Loucy (cell line): Measurements from ENCODE around the gene SH3PXD2A.

Experiments
- EZH2phosphoT487 ChIP-seq: fragments of 200-600 bp; IDR thresholded peaks from 2 replicates; pipeline ENCODE4 v1.6.1; 2018; ENCODE audit warnings: antibody characterized with exemption, mild to moderate bottlenecking, moderate library complexity, borderline replicate concordance
- TF ChIP-seq, protein P1 (sequence below): fragments of 200-600 bp; sonication (generic); conservative IDR thresholded peaks from 2 replicates; pipeline ENCODE4 v1.5.1; 2014; ENCODE audit warnings: mild to moderate bottlenecking, antibody characterized with exemption, low read length

DNA sequence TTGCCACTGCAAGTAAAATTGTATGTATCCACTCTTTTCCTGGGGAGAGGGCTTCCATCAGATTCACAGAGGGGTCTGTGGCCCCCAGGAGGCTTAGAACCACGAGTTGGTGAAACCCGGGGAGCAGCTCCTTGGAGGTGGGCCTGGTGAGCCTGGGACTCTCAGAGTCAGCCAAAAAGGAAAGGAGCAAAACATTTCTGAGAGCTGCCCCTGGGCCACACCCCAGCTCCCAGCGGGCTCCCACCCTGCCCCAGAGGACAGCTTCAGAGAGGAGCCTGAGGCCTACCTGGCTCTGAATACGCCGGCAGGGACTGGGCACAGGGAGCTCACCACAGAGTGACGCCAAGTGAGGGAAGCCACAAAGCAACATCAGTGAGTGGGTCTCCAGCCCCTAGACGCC lies 56.9 kb downstream of the SH3PXD2A start:
- TF ChIP-seq, protein P1, sequence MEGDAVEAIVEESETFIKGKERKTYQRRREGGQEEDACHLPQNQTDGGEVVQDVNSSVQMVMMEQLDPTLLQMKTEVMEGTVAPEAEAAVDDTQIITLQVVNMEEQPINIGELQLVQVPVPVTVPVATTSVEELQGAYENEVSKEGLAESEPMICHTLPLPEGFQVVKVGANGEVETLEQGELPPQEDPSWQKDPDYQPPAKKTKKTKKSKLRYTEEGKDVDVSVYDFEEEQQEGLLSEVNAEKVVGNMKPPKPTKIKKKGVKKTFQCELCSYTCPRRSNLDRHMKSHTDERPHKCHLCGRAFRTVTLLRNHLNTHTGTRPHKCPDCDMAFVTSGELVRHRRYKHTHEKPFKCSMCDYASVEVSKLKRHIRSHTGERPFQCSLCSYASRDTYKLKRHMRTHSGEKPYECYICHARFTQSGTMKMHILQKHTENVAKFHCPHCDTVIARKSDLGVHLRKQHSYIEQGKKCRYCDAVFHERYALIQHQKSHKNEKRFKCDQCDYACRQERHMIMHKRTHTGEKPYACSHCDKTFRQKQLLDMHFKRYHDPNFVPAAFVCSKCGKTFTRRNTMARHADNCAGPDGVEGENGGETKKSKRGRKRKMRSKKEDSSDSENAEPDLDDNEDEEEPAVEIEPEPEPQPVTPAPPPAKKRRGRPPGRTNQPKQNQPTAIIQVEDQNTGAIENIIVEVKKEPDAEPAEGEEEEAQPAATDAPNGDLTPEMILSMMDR = no peak
- no peak for TF ChIP-seq EZH2phosphoT487
